Stimulated activated naive CD4-positive, alpha-beta T cell (primary cell): ENCODE data around the gene BLCAP.
"Not testable (repeated sequence)": the region's sequence is repeated elsewhere in the genome, so short reads cannot be mapped to it uniquely, and the experiment has no call there.

ENCODE experiments used
- DNase-seq, 6 experiments: peaks; one replicate each; lab custom pipeline; 2025; lab: John Stamatoyannopoulos, UW

The BLCAP gene

GRCh38 chr20:37516811-37517750, 10.6 kb downstream of the BLCAP start:
- DNase-seq: no peak

GRCh38 chr20:37515876-37516275, 11.8 kb downstream of the BLCAP start:
- no peak for DNase-seq

- no peak for DNase-seq
Measured at GRCh38 chr20:37513779-37514359, 13.8 kb downstream of the BLCAP start.

GRCh38 chr20:37511610-37512275, 15.9 kb downstream of the BLCAP start:
- DNase-seq: no peak

GRCh38 chr20:37510226-37510625, 17.4 kb downstream of the BLCAP start:
- DNase-seq: no peak

GRCh38 chr20:37506152-37506725, 21.4 kb downstream of the BLCAP start:
- DNase-seq: no peak

GRCh38 chr20:37505263-37506151, 22.2 kb downstream of the BLCAP start:
- DNase-seq: no peak

- DNase-seq: no peak
Measured at GRCh38 chr20:37504404-37505096, 23.1 kb downstream of the BLCAP start.

- DNase-seq: no peak
Measured at GRCh38 chr20:37503256-37503927, 24.3 kb downstream of the BLCAP start.

- no peak for DNase-seq
Measured at GRCh38 chr20:37502654-37503053, 25.0 kb downstream of the BLCAP start.

- DNase-seq: no peak
Measured at GRCh38 chr20:37501940-37502339, 25.7 kb downstream of the BLCAP start.

GRCh38 chr20:37500311-37500710, 27.4 kb downstream of the BLCAP start:
- no peak for DNase-seq

GRCh38 chr20:37498066-37498665, 29.5 kb downstream of the BLCAP start:
- DNase-seq: no peak

- no peak for DNase-seq
Measured at GRCh38 chr20:37494796-37495195, 32.9 kb downstream of the BLCAP start.

- DNase-seq: no peak
Measured at GRCh38 chr20:37494301-37494700, 33.4 kb downstream of the BLCAP start.

GRCh38 chr20:37492945-37493344, 34.7 kb downstream of the BLCAP start:
- no peak for DNase-seq

- no peak for DNase-seq
Measured at GRCh38 chr20:37492096-37492625, 35.5 kb downstream of the BLCAP start.

GRCh38 chr20:37490663-37491350, 36.9 kb downstream of the BLCAP start:
- no peak for DNase-seq

GRCh38 chr20:37486209-37486608, 41.5 kb downstream of the BLCAP start:
- not testable (repeated sequence) for DNase-seq
